Effector CD8-positive, alpha-beta T cell (primary cell): ENCODE measurements around the gene AK2.
"Not testable (repeated sequence)": the region's sequence is repeated elsewhere in the genome, so short reads cannot be mapped to it uniquely, and the experiment has no call there.

Experiments used
- DNase-seq: peaks from one replicate; lab custom pipeline; 2025; lab: John Stamatoyannopoulos, UW

The AK2 gene

GRCh38 chr1:33055210-33056008 is 18.7 kb upstream of the AK2 start:
- no peak for DNase-seq

GRCh38 chr1:33050221-33051076 is 13.8 kb upstream of the AK2 start:
- no peak for DNase-seq

- DNase-seq: no peak
Measured at GRCh38 chr1:33049371-33049770, 12.7 kb upstream of the AK2 start.

DNA sequence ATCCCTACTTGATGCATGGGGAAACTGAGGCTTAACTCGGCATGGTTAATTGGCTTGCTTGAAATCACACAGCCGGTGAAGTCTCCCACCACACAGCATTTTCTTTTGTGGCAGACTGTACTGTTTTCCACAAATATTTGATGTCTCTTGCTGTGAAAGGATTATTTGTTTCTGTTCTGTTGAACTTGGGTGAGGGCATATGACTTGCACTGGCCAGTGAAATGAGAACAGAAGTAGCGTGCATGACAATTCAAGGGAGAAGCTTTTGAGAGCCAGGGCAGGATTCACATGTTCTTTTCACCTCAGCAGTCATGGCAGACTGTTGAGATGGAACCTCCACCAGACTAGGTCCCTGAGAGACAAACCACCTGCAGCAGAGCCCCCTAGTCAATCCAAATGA is 11.7 kb upstream of the AK2 start:
- DNase-seq: no peak

DNA sequence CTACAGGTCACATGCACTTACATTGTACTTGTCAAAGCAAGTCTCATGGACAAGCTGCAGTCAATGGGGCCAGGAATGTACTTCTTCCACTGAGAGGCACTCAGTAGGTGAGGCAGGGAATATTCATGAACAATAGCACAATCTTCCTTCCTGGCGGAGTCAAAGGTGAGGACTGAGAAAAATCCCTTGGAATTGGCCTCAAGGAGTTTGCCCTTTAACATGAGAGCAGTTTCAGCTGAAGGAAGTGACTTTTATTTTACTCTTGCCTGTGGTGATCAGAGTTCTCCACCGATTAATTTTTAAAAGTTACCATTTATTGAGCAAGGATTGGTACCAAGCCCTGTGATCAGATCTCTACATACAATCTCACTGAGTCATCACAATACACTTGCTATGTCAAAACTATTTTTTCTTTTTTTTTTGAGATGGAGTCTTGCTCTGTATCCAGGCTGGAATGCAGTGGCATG is 11.2 kb upstream of the AK2 start:
- DNase-seq: no peak

DNA sequence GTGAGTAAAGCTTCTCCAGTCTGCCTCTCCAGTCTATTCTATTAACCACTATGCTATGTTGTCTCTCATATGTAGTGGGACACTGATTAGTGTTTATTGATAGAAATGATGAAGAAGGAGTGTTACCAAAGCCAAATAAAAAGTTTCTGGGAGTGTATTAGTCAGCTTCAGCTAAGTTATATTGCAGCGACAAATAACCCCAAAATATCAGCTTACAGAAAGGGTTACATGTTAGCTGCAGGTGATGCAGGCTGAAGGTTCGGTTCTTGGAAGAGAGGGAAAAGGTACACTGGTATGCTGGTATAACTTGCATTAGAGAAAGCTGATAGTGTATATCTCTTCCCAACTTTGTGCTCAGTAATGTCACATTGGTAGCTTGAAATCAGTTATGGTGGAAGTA is 10.6 kb upstream of the AK2 start:
- no peak for DNase-seq

DNA sequence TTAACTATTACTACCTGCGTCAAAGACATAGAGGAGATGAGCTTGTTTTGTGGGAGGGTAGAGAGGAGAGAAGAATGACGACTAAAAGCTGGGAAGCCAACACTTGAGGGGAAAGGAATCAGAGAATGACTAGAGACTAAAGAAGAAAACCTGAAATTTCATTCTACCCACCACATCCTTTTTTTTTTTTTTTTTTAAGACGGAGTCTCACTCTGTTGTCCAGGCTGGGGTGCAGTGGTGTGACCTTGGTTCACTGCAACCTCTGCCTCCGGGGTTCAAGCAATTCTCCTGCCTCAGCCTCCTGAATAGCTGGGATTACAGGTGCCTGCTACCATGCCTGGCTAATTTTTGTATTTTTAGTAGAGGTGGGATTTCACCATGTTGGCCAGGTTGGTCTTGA is 9.6 kb upstream of the AK2 start:
- DNase-seq: not testable (repeated sequence)

- no peak for DNase-seq
Measured at GRCh38 chr1:33045814-33046213, 9.1 kb upstream of the AK2 start.

- DNase-seq: no peak
Measured at GRCh38 chr1:33045246-33045645, 8.6 kb upstream of the AK2 start.

DNA sequence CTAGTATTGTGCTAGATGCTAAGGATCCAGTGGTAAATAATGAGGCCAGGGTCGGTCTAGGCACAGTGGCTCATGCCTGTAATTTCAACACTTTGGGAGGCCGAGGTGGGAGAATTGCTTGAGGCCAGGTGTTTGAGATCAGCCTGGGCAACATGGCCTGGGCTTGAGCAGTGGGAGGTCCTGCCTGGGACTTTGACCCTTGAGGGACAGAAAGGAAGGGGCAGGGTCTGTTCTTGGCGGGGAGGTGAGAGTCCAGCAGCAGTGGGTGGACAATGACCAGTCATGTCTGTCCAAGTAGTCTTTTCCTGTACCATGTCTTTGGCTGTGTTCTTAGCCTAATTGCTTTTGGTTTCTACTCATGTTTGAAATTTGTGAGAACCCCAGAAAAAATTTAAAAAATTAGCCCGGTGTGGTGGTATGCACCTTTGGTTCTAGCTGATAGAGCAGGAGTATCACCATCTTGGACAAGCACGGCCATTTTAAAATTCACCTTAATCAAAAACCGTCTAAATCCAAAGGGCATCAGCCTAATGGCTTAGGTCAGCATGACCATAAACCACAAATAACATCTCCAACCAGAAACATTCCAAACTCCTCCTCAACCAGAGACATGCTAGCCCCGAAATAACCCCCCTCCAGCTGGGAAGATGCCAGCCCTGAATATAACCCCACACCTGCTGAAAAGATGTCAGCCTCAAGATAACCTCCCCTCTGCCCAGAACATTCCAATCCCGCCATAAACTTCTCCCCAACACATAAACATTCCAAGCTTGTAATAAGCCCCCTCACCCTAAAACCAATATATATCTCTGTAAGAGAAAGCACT is 6.8 kb upstream of the AK2 start:
- no peak for DNase-seq

- DNase-seq: no peak
Measured at GRCh38 chr1:33042831-33043230, 6.1 kb upstream of the AK2 start.

- no peak for DNase-seq
Measured at GRCh38 chr1:33041026-33041425, 4.3 kb upstream of the AK2 start.

GRCh38 chr1:33039840-33040239 is 3.2 kb upstream of the AK2 start:
- DNase-seq: no peak

DNA sequence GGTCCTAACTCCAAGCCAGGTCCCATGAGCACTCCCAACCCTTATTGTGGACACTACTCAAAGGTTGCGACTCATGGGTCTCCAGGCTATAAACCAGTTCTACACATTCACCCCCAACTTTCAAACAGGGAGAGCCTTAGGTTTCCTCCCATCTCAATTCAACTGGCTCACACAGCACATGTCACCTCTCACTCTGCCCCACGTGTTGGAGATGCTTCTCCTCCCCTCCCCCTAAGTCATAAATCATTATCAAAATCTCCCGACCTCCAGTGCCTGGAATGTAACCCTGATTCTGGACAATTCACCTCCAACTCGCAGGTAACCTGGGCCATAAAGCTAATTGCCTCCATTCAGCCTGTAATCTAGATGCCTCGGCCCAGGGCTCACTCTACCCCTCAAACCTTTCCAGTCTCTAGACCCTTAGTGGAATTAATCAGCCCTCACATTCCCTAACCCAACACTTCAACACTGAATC is 595 bp downstream of the AK2 start:
- no peak for DNase-seq

GRCh38 chr1:33032126-33032869 is 4.4 kb downstream of the AK2 start:
- no peak for DNase-seq

GRCh38 chr1:33031506-33031905 is 5.2 kb downstream of the AK2 start:
- DNase-seq: no peak

GRCh38 chr1:33030575-33030974 is 6.1 kb downstream of the AK2 start:
- no peak for DNase-seq

GRCh38 chr1:33029921-33030320 is 6.8 kb downstream of the AK2 start:
- DNase-seq: no peak

- DNase-seq: no peak
Measured at GRCh38 chr1:33029209-33029608, 7.5 kb downstream of the AK2 start.

- DNase-seq: no peak
Measured at GRCh38 chr1:33025761-33026160, 10.9 kb downstream of the AK2 start.

DNA sequence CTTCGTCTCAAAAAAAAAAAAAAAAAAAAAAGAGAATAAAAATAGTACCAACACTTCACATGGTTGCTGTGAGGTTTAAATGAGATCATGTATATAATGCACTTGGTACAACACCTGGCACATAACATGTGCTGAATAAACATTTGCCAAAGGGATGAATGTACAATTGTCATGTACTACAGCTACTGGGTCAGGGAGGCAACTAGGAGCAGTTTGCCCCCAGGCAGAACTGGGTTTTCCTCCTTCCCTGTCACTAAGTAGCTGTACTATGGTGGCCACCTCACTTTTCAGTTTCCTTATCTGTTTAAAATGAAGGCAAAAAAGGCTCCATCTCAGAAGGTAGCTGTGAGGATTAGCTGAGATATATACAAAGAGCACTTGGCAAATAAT is 11.5 kb downstream of the AK2 start:
- DNase-seq: no peak
